GM18867 (cell line): ENCODE data around the gene C10orf71.

Experiments
- ATAC-seq: cut with Tn5 transposase; IDR thresholded peaks from one replicate; pipeline ENCODE4 v1.9.1; 2021; ENCODE audit warnings: mild to moderate bottlenecking, moderate library complexity; ENCODE audit not compliant: unreplicated experiment

C10orf71 gene

GRCh38 chr10:49298983-49299815 is at the start of gene C10orf71:
Gene C10orf71, plus strand, starts transcription at chr10:49299170. Its CDS starts 23,376 bp downstream, at chr10:49322546.
- ATAC-seq: no peak

DNA sequence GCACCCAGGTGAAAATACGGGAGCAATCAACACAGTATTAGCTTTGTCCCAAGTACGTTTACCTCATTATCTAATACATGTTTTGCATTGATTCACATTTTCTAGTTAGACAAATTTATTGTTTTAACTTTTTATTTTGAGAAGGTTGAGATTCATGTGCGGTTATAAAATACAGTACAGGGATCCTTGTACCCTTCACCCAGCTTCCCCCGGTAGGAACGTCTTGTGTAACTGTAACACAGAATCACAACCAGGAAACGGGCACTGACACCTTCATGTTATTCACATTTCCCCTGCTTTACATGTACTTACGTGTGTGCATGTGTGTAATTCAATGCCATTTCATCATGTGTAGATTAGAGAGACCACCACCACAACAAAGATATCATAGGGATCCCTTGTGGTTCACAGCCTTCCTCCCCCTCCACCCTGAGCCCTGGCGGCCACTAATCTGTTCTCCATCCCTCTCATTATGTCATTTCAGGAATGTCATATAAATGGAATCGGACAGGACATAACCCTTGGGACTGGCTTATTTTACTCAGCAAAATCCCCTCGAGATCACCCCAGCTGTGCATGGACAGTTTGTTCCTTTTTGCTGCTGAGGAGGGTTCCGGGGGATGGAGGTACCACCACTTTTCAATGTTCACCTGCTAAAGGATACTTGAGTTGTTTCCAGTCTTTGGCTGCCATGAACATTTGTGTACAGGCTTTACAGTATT is 46.5 kb upstream of the C10orf71 start:
- no peak for ATAC-seq

- ATAC-seq: no peak
Measured at GRCh38 chr10:49253340-49253906, 45.5 kb upstream of the C10orf71 start.

DNA sequence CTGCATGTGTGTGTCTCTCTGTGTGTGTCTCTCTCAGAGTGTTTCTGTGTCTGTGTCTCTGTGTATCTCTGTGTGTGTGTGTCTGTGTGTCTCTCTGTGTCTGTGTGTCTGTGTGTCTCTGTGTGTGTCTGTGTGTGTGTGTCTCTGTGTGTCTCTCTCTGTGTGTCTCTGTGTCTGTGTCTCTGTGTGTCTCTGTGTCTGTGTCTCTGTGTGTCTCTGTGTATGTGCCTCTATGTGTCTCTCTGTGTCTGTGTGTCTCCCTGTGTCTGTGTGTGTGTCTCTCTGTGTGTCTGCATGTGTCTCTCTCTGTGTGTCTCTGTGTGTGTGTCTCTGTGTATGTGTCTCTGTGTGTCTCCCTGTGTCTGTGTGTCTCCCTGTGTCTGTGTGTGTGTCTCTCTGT is 44.8 kb upstream of the C10orf71 start:
- ATAC-seq: no peak

DNA sequence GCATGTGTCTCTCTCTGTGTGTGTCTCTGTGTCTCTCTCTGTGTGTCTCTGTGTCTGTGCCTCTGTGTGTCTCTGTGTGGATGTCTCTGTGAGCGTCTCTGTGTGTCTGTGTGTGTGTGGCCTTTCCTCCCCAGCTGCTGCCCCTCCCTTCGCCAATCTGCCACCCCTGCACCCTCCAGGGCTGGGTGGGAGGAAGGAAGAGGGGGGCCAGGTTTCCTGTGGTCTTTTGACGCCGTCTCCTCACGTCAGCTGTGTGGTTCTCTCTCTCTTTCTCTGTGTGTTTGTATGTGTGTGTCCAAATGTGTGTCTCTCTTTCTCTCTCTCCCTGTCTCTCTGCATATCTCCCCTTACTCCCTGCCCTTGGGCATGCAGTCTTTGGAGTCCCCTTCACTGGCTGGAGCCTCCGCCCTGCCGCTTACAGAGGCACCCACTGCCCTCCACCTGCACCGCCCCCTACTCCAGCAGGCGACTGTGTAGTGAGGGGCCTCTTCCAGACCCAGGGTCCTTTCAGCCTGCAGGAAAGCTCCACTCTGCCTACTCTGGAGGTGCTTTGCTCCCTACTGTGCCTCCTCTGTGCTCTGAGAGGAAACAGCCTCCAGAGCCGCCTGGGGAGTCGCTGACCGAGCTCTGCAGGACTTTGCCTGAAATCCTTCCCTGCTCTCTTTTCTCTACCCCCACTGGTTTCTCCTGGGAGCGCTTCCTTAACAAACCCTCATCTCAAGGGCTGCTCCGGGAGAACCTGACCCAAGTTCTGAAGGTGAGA is 44.2 kb upstream of the C10orf71 start:
- ATAC-seq: no peak

GRCh38 chr10:49255883-49256282 is 43.1 kb upstream of the C10orf71 start:
- ATAC-seq: no peak

- no peak for ATAC-seq
Measured at GRCh38 chr10:49257154-49257553, 41.8 kb upstream of the C10orf71 start.

GRCh38 chr10:49257626-49258349 is 41.2 kb upstream of the C10orf71 start:
- no peak for ATAC-seq

DNA sequence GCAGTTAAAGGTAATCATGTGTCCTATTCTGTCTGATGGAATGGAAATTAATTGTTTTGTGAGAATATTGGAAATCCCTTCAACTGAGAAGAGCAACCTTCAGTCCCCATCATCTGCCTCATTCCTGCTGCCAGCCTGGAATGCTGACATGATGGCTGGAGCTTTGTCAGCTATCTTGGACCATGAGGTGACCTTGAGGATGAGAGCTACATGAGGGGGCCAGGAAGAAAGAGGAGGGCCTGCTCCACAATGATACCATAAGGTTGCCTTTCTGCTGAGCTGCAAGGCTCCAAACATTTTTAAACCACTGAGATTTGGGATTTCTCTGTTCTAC is 40.7 kb upstream of the C10orf71 start:
- no peak for ATAC-seq

GRCh38 chr10:49260644-49261296 is 38.2 kb upstream of the C10orf71 start:
- no peak for ATAC-seq

GRCh38 chr10:49263591-49263990 is 35.4 kb upstream of the C10orf71 start:
- ATAC-seq: no peak

DNA sequence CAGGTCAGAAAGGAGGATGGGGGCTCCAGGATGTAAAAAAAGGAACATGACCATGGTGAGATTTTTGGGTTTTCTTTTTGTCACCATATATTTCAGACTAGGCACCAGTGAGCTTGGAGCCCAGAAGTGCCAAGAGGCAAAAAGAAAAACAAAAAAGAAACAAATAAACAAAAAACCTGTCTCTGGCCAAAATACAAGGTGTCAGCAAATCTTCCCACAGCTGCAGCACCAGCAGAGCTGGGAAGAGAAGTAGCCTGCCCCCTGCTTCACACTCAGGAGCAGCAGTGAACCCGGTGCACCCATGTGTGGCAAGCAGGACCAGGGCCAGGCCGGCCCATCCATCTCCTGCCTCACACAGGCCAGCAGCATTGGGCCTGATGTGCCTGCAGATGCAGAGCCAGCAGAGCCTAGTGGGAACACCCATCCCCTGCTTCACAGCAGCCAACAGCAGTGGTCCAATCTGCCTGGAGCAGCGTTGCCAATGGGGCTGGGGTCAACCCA is 34.7 kb upstream of the C10orf71 start:
- ATAC-seq: no peak

DNA sequence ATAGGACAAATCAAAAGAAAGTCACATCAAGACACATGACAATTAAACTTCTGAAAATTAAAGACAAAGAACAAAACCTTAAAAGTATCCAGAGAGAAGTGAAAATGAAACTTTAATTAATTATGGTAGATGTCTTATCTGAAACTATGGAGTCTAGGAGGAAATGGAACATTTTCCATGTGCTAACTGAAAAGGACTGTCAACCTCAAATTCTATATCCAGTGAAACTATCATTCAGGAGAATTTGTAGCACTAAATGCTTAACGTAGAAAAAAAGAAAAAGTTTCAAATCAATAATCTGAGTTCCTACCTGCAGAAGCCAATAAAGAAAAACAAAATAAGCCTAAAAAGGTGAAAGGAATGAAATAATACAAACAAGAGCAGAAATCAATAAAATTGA is 33.1 kb upstream of the C10orf71 start:
- ATAC-seq: no peak

- no peak for ATAC-seq
Measured at GRCh38 chr10:49268185-49268584, 30.8 kb upstream of the C10orf71 start.

DNA sequence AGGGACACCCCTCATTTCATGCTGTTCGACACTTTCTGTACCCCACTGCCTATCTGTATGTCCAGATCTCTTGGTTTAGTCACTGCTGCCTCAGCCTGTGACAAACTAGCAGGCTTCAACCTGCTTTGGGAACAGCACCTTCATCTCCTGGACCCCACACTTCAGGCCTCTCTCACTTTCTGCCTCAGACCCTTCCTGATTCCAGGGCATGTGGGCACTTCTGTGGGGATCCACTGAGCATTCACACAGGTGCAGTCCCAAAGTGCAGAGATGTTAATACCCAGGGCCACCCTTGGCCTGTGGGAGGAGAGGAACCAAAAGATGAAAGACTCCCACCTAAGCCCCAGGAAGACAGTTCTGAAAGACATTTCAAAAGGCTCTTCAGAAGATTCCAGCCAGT is 29.4 kb upstream of the C10orf71 start:
- ATAC-seq: no peak

DNA sequence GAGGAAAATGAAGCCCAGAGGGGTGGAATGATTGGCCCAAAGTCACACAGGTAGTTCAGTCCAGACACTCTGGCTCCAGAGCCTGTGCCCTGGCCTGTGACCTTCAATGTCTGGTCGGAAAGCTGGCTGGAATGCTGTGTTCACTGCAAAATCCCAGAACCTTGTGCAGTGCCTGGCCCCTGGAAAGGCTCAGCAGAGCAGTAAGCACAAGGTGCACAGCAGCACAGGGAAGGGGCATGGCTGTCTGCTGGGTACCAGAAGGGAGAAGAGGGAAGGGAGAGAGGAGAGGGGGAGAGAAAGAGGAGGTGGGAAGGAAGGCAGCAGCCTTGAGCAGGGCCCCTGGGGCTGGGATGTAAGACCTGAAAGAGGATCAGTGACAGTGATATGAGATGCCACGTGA is 28.4 kb upstream of the C10orf71 start:
- ATAC-seq: no peak

- ATAC-seq: no peak
Measured at GRCh38 chr10:49271346-49271745, 27.6 kb upstream of the C10orf71 start.

DNA sequence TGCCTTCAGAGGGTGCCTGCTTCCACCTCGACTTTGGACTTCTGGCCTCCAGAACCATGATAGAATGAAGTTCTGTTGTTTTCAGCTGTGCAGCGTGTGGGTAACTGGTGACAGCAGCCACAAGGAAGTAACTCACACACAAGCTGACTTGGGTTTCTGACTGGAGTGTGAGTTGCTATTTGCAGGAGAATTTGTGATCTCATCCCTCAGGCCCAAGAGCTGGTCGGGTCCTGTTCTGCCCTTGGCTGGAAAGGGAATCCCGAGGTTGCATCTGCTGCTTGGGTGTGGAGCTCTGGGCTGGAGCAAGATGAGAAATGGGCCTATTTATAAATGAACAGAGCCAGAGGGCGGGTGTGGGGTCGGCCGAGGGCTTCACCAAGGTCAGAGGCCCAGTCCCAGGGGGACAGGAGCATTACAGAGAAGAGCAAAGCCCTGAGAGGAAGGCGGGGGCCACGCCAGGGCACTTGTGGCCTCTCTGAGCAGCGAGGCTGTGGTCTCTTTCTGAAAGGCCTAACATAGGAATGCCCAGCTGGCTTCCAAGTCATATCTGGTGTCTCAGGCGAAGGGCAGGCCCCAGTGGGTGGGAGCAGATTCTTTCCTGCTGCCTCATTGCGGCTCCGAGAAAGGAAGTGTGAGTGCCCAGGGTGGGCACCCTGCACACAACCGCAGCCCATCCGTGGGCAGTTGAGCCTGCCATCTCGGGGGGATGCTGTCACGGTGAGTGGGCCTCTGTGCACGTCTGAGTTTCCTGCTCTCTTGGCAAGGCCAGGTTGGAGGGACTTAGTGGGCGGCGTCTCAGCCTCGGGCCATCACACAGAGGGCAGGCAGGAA is 26.5 kb upstream of the C10orf71 start:
- ATAC-seq: no peak

- ATAC-seq: no peak
Measured at GRCh38 chr10:49273082-49273465, 25.9 kb upstream of the C10orf71 start.
